Measurements from ENCODE around the gene SCG2. TPM values are rescaled to one million over a fixed set of nuclear protein-coding genes. Genes with fewer than 3 reads are reported as not detected.
A peak's percentile ranks its signal among the peaks of the same experiment; 100 is the strongest.

The SCG2 gene
- total and polyA plus RNA-seq, 2 of the 4 experiments (the other 2 are of a cell fraction), result 0.36 to 0.46 TPM

DNA sequence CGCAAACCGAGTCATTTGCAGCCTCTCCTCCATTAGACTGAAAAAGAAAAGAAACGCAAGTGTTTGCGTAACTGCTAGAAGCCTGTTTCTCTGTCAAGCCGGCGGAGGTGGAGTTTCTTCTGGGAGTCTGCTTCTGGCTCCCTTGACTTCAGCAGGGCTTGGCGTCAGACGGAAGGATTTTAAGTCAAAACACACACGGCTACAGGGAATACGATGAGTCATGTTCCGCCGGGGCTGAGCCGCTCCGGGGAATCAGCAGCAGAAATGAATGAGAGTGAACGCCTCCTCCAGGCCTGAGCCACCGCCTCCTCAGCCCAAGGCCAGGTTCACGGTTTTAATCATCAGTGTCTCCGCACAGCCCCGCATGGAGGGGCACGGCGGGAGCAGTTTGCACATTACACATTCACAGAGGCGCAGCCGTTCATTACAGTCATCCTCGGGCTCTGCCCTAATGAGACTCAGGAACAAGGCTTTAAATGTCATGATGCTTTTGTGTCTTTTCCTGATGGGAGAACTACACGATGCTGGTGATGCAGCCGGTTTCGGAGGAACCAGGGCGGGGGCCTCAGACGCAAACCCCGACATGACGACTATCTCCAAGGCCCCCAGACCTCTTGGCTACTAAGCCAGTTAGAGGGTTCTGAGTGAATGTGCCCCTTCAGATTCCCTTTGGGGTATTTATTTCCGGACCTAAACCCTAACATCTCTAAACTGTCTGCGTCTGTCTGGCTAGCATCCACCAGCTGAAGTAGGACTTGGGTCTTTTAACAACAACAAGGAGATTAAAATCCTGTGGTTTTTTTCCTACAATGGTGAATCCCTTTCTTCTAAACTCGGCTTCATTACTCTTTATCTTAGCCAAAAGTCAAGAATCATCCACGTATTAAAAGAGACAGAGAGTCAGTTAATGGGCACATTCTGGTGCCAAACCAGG lies 11.1 kb upstream of the SCG2 start:
- intact Hi-C loops (cut with micrococcal nuclease), result loop anchor here (5.0 to 10.0 kb wide), 2 partner anchors 184 to 558 kb away; partner anchors contain the start of gene KCNE4
- TF ChIP-seq, protein P1, sequence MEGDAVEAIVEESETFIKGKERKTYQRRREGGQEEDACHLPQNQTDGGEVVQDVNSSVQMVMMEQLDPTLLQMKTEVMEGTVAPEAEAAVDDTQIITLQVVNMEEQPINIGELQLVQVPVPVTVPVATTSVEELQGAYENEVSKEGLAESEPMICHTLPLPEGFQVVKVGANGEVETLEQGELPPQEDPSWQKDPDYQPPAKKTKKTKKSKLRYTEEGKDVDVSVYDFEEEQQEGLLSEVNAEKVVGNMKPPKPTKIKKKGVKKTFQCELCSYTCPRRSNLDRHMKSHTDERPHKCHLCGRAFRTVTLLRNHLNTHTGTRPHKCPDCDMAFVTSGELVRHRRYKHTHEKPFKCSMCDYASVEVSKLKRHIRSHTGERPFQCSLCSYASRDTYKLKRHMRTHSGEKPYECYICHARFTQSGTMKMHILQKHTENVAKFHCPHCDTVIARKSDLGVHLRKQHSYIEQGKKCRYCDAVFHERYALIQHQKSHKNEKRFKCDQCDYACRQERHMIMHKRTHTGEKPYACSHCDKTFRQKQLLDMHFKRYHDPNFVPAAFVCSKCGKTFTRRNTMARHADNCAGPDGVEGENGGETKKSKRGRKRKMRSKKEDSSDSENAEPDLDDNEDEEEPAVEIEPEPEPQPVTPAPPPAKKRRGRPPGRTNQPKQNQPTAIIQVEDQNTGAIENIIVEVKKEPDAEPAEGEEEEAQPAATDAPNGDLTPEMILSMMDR (conservative IDR thresholded peaks at IDR 0.05; ENCODE audit: low read depth, low read length), result peak; percentile 24; the same call in 1 of the 2 replicates
- TF ChIP-seq RAD21 (IDR thresholded peaks at IDR 0.05; ENCODE audit: low read length), result no peak; the same call in 1 of the 2 replicates
- TF ChIP-seq RCOR1 (IDR thresholded peaks at IDR 0.05; ENCODE audit: insufficient replicate concordance, low read length), result no peak
- TF ChIP-seq MAZ (IDR thresholded peaks at IDR 0.05; ENCODE audit: borderline replicate concordance, low read depth, low read length), result peak; percentile 34
- TF ChIP-seq RFX5 (IDR thresholded peaks at IDR 0.05; ENCODE audit: low read depth, low read length), result no peak; the same call in 1 of the 2 replicates
- TF ChIP-seq MAFK (IDR thresholded peaks at IDR 0.05; ENCODE audit: low read depth, low read length), result 0 out of 2 replicates have a peak, but pooled peaks have one; percentile 35
- TF ChIP-seq, protein P2, sequence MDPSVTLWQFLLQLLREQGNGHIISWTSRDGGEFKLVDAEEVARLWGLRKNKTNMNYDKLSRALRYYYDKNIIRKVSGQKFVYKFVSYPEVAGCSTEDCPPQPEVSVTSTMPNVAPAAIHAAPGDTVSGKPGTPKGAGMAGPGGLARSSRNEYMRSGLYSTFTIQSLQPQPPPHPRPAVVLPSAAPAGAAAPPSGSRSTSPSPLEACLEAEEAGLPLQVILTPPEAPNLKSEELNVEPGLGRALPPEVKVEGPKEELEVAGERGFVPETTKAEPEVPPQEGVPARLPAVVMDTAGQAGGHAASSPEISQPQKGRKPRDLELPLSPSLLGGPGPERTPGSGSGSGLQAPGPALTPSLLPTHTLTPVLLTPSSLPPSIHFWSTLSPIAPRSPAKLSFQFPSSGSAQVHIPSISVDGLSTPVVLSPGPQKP (IDR thresholded peaks at IDR 0.05; ENCODE audit: borderline replicate concordance, low read depth, low read length), result no peak
- TF ChIP-seq POLR2A (IDR thresholded peaks at IDR 0.05; ENCODE audit: low read depth, low read length), result peak; percentile 52; the same call in 1 of the 2 replicates
- TF ChIP-seq, protein P3, sequence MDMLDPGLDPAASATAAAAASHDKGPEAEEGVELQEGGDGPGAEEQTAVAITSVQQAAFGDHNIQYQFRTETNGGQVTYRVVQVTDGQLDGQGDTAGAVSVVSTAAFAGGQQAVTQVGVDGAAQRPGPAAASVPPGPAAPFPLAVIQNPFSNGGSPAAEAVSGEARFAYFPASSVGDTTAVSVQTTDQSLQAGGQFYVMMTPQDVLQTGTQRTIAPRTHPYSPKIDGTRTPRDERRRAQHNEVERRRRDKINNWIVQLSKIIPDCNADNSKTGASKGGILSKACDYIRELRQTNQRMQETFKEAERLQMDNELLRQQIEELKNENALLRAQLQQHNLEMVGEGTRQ (IDR thresholded peaks at IDR 0.05; ENCODE audit: low read depth, low read length), result no peak
- TF ChIP-seq CHD1 (IDR thresholded peaks at IDR 0.05; ENCODE audit: low read depth, low read length), result no peak
- TF ChIP-seq BHLHE40 (IDR thresholded peaks at IDR 0.05; ENCODE audit: low read depth, low read length), result peak; percentile 29; the same call in 1 of the 2 replicates
- peak; percentile 95 for TF ChIP-seq CEBPB (IDR thresholded peaks at IDR 0.05; ENCODE audit: low read depth, low read length)

More for the DNA sequence above, 11.1 kb upstream of the SCG2 start:
- peak overlapping the region; percentile 13; the same call in 1 of the 2 replicates for H3K18ac ChIP-seq (ENCODE audit: low read depth, low read length)
- peak overlapping the region; percentile 73; the same call in 1 of the 2 replicates for H3K14ac ChIP-seq (replicated peaks; ENCODE audit: low read depth, low read length)
- H4K91ac ChIP-seq (ENCODE audit: insufficient read depth, low read depth, low read length), result peak overlapping the region; percentile 41
- H2AK5ac ChIP-seq (ENCODE audit: low read depth, low read length), result no peak overlapping the region
- peak overlapping the region; percentile 25 for H3K4me3 ChIP-seq (ENCODE audit: insufficient read depth, low read depth, low read length)
- peak overlapping the region; percentile 1; the same call in 1 of the 2 replicates for H4K5ac ChIP-seq (ENCODE audit: low read depth, low read length)
- WGBS, 2 experiments (ENCODE audit: extremely low coverage in 2 of 2, insufficient read length in 1 of 2), result 0% methylated on average over 4 of the region's 35 CpGs; no CpG with 5 or more reads in 1 of the 2 experiments
- peak overlapping the region; percentile 53; the same call in 2 of the 3 replicates for H2BK15ac ChIP-seq (ENCODE audit: low read depth, low read length)
- dilution Hi-C loops (cut with HindIII; ENCODE audit: low sequenced_read_pairs, unreplicated experiment), result no loop called here
- H2AK9ac ChIP-seq (replicated peaks; ENCODE audit: low read depth, low read length, poor library complexity), result no peak overlapping the region
- peak overlapping the region; percentile 93 for H2AFZ ChIP-seq (replicated peaks; ENCODE audit: low read length, poor library complexity)
- peak overlapping the region; percentile 79 for H2BK120ac ChIP-seq (ENCODE audit: low read depth, low read length)
- DNase-seq, result peak; percentile 99
- H3K27me3 ChIP-seq (ENCODE audit: control insufficient read depth, insufficient read depth, low read length), result no peaks in the 10 kb centered on the region
- peak; percentile 99 for ATAC-seq (ENCODE audit: low read depth)
- H3K23ac ChIP-seq (ENCODE audit: low read depth, low read length), result peak overlapping the region; percentile 37; the same call in 1 of the 2 replicates
- no peaks in the 10 kb centered on the region for H3K36me3 ChIP-seq (ENCODE audit: control insufficient read depth, insufficient read depth, low read length)
- H3K4me2 ChIP-seq (ENCODE audit: low read depth, low read length), result peak overlapping the region; percentile 75
- H3K56ac ChIP-seq (ENCODE audit: extremely low read depth, insufficient read depth, low read length), result peak overlapping the region; percentile 52
- in situ Hi-C loops (cut with MboI; ENCODE audit: low sequenced_read_pairs), result no loop called here
- ChIA-PET POLR2A (ENCODE audit: unreplicated experiment) (no interaction called here), CTCF (interaction anchor here (1.3 kb wide), 1 partner anchor 57 kb away, joined by 6 read pairs; no protein-coding TSS in a partner anchor)
- peak overlapping the region; percentile 54 for H2BK5ac ChIP-seq (ENCODE audit: low read depth, low read length, poor library complexity, severe bottlenecking)
- peak overlapping the region; percentile 75 for H3K4ac ChIP-seq (ENCODE audit: low read depth, low read length)
- no peaks in the 10 kb centered on the region for H3K9me3 ChIP-seq (ENCODE audit: control insufficient read depth, insufficient read depth, low read length)
- no TSS peak for BruUV-seq (replicated peaks)
- H2BK20ac ChIP-seq (ENCODE audit: low read depth, low read length), result peak overlapping the region; percentile 83
- no peaks in the 10 kb centered on the region for H3K79me1 ChIP-seq (ENCODE audit: low read depth in 1 of 2, low read length in 2 of 2)
- no peaks in the 10 kb centered on the region for H3K9me1 ChIP-seq (ENCODE audit: insufficient read depth, low read length)
- H3K4me1 ChIP-seq (ENCODE audit: control insufficient read depth, insufficient read depth, low read length), result peaks cover 3% of the 10 kb centered on the region; the same call in 1 of the 2 replicates
- peak overlapping the region; percentile 12 to 69; a peak in 2 of 4 replicates for H4K8ac ChIP-seq (ENCODE audit: low read depth in 2 of 2, low read length in 2 of 2)
- no peaks in the 10 kb centered on the region for H4K20me1 ChIP-seq (ENCODE audit: insufficient read depth, low read length)
- peak overlapping the region; percentile 18 for H3K27ac ChIP-seq (ENCODE audit: insufficient read depth, low read length)
- H3K9ac ChIP-seq (ENCODE audit: low read depth, low read length), result peak overlapping the region; percentile 17

Data from IMR-90 (cell line).